Measurements from ENCODE around the gene BMPR1A.
"Not testable (repeated sequence)": the region's sequence is repeated elsewhere in the genome, so short reads cannot be mapped to it uniquely, and the experiment has no call there.

BMPR1A gene

GRCh38 chr10:86904600-86904999, 148.2 kb downstream of the BMPR1A start:
- DNase-seq = no peak
- in situ Hi-C loops (cut with MboI; ENCODE audit: low pct_unique_long_range_greater_than_20kb, low sequenced_read_pairs) = no loop called here

- no peak for DNase-seq
- in situ Hi-C loops (cut with MboI; ENCODE audit: low pct_unique_long_range_greater_than_20kb, low sequenced_read_pairs) = no loop called here
Measured at GRCh38 chr10:86905429-86905828, 149.0 kb downstream of the BMPR1A start.

GRCh38 chr10:86914734-86915133, 158.3 kb downstream of the BMPR1A start:
- in situ Hi-C loops (cut with MboI; ENCODE audit: low pct_unique_long_range_greater_than_20kb, low sequenced_read_pairs) = no loop called here
- no peak for DNase-seq

GRCh38 chr10:86918022-86918471, 161.6 kb downstream of the BMPR1A start:
- no peak for DNase-seq
- in situ Hi-C loops (cut with MboI; ENCODE audit: low pct_unique_long_range_greater_than_20kb, low sequenced_read_pairs) = no loop called here

GRCh38 chr10:86922553-86922961, 166.1 kb downstream of the BMPR1A start:
- in situ Hi-C loops (cut with MboI; ENCODE audit: low pct_unique_long_range_greater_than_20kb, low sequenced_read_pairs) = no loop called here
- no peak for DNase-seq

GRCh38 chr10:86929468-86930380, 173.3 kb downstream of the BMPR1A start:
- DNase-seq = no peak

GRCh38 chr10:86931872-86932271, 175.5 kb downstream of the BMPR1A start:
- in situ Hi-C loops (cut with MboI; ENCODE audit: low pct_unique_long_range_greater_than_20kb, low sequenced_read_pairs) = no loop called here
- no peak for DNase-seq

More at GRCh38 chr10:86929468-86930380, 173.3 kb downstream of the BMPR1A start:
- in situ Hi-C loops (cut with MboI; ENCODE audit: low pct_unique_long_range_greater_than_20kb, low sequenced_read_pairs) = no loop called here

GRCh38 chr10:86932674-86933073, 176.3 kb downstream of the BMPR1A start:
- no peak for DNase-seq
- in situ Hi-C loops (cut with MboI; ENCODE audit: low pct_unique_long_range_greater_than_20kb, low sequenced_read_pairs) = no loop called here

- in situ Hi-C loops (cut with MboI; ENCODE audit: low pct_unique_long_range_greater_than_20kb, low sequenced_read_pairs); DNase-seq: not testable (repeated sequence)
Measured at GRCh38 chr10:86934162-86934711, 177.8 kb downstream of the BMPR1A start.

- in situ Hi-C loops (cut with MboI; ENCODE audit: low pct_unique_long_range_greater_than_20kb, low sequenced_read_pairs) = no loop called here
- DNase-seq = no peak
Measured at GRCh38 chr10:86936661-86937501, 180.5 kb downstream of the BMPR1A start.

GRCh38 chr10:86937502-86938154, 181.2 kb downstream of the BMPR1A start:
- in situ Hi-C loops (cut with MboI; ENCODE audit: low pct_unique_long_range_greater_than_20kb, low sequenced_read_pairs) = no loop called here
- DNase-seq = no peak

- DNase-seq = no peak
- in situ Hi-C loops (cut with MboI; ENCODE audit: low pct_unique_long_range_greater_than_20kb, low sequenced_read_pairs) = no loop called here
Measured at GRCh38 chr10:86938260-86938659, 181.8 kb downstream of the BMPR1A start.

- DNase-seq; in situ Hi-C loops (cut with MboI; ENCODE audit: low pct_unique_long_range_greater_than_20kb, low sequenced_read_pairs): not testable (repeated sequence)
Measured at GRCh38 chr10:86940076-86940475, 183.7 kb downstream of the BMPR1A start.

- DNase-seq = no peak
- in situ Hi-C loops (cut with MboI; ENCODE audit: low pct_unique_long_range_greater_than_20kb, low sequenced_read_pairs) = no loop called here
Measured at GRCh38 chr10:86940677-86941076, 184.3 kb downstream of the BMPR1A start.

GRCh38 chr10:86941426-86941825, 185.0 kb downstream of the BMPR1A start:
- DNase-seq = no peak
- in situ Hi-C loops (cut with MboI; ENCODE audit: low pct_unique_long_range_greater_than_20kb, low sequenced_read_pairs) = no loop called here

GRCh38 chr10:86941991-86942421, 185.6 kb downstream of the BMPR1A start:
- in situ Hi-C loops (cut with MboI; ENCODE audit: low pct_unique_long_range_greater_than_20kb, low sequenced_read_pairs) = no loop called here
- no peak for DNase-seq

GRCh38 chr10:86942441-86943315, 186.3 kb downstream of the BMPR1A start:
- DNase-seq = no peak
- in situ Hi-C loops (cut with MboI; ENCODE audit: low pct_unique_long_range_greater_than_20kb, low sequenced_read_pairs) = no loop called here

GRCh38 chr10:86943316-86944030, 187.1 kb downstream of the BMPR1A start:
- no peak for DNase-seq
- in situ Hi-C loops (cut with MboI; ENCODE audit: low pct_unique_long_range_greater_than_20kb, low sequenced_read_pairs) = no loop called here
